Stomach (tissue), 4 donors: ENCODE data around the gene SLC20A1.

ENCODE experiments used
- CTCF ChIP-seq, 7 experiments: fragments of 450-650 bp in 4 of 7; fragments of 200-600 bp in 3 of 7; sonication (generic) in 3 of 7; IDR thresholded peaks; one replicate each; pipeline ENCODE4 v1.5.1; 2016 to 2019; ENCODE audit warnings: antibody characterized with exemption in 7 of 7, control low read depth in 2 of 7, mild to moderate bottlenecking in 1 of 7
- EP300 ChIP-seq: sonication (generic); formaldehyde crosslinking; IDR thresholded peaks from one replicate; pipeline ENCODE4 v1.6.1; 2017; ENCODE audit warnings: antibody characterized with exemption
- POLR2A ChIP-seq, 4 donors: fragments of 450-650 bp; IDR thresholded peaks; one replicate each; pipeline ENCODE4 v1.6.1; 2016; ENCODE audit warnings: antibody characterized with exemption in 4 of 4, control low read depth in 2 of 4, mild to moderate bottlenecking in 1 of 4, moderate library complexity in 1 of 4
- POLR2AphosphoS5 ChIP-seq, 3 donors: sonication (generic); formaldehyde crosslinking; IDR thresholded peaks; one replicate each; pipeline ENCODE4 v1.6.1; 2016; ENCODE audit warnings: antibody characterized with exemption in 3 of 3

GRCh38 chr2:112639936-112640335, 5.8 kb upstream of the SLC20A1 start:
- no peak for TF ChIP-seq CTCF (IDR thresholded peaks at IDR 0.05)
- no peak for TF ChIP-seq POLR2A (IDR thresholded peaks at IDR 0.05)
- no peak for TF ChIP-seq EP300
- TF ChIP-seq POLR2AphosphoS5 (IDR thresholded peaks at IDR 0.05) = no peak
